Keratinocyte (primary cell): ENCODE data around the gene GLRX3. TPM values are rescaled to one million over a fixed set of nuclear protein-coding genes. Genes with fewer than 3 reads are reported as not detected.

Experiments
- DNase-seq: peaks from one replicate; pipeline ENCODE4 v3.0.0-alpha.2; 2011; ENCODE audit warnings: low read depth, missing footprints, low spot score
- FAIRE-seq: peaks from 2 replicates; lab custom pipeline; 2011; peaks lifted over from hg19 to GRCh38; lab: Jason Lieb, UNC
- H2AFZ ChIP-seq: 2 replicates; pipeline ENCODE4 v1.6.0; 2012; ENCODE audit warnings: low read length, control low read depth, inconsistent platforms; ENCODE audit not compliant: control insufficient read depth
- H3K27ac ChIP-seq: 2 replicates; pipeline ENCODE4 v1.5.1; 2011; ENCODE audit warnings: low read length; ENCODE audit not compliant: control insufficient read depth, insufficient read depth
- H3K27me3 ChIP-seq: 3 replicates; pipeline ENCODE4 v1.6.0; 2011; ENCODE audit warnings: low read length; ENCODE audit not compliant: control insufficient read depth, insufficient read depth; ENCODE audit errors: extremely low read depth
- H3K36me3 ChIP-seq, 2 experiments: 2 replicates in 1 of 2; 3 replicates in 1 of 2; pipeline ENCODE4 v1.5.1; 2011; ENCODE audit warnings: low read length in 2 of 2, mild to moderate bottlenecking in 1 of 2; ENCODE audit not compliant: control insufficient read depth in 2 of 2, insufficient read depth in 2 of 2; ENCODE audit errors: extremely low read depth in 1 of 2
- H3K4me1 ChIP-seq: 3 replicates; pipeline ENCODE4 v1.5.1; 2011; ENCODE audit warnings: low read length; ENCODE audit not compliant: control insufficient read depth, insufficient read depth; ENCODE audit errors: extremely low read depth
- H3K4me2 ChIP-seq: 3 replicates; pipeline ENCODE4 v1.6.0; 2011; ENCODE audit warnings: low read depth, low read length; ENCODE audit not compliant: control insufficient read depth, insufficient read depth; ENCODE audit errors: extremely low read depth
- H3K4me3 ChIP-seq, 3 experiments: fragments of 200-600 bp in 1 of 3; sonication (generic) in 1 of 3; 2 replicates in 2 of 3; 3 replicates in 1 of 3; pipeline ENCODE4 v1.5.1; 2011 to 2016; ENCODE audit warnings: low read length in 3 of 3, mild to moderate bottlenecking in 3 of 3, control low read depth in 2 of 3, inconsistent platforms in 1 of 3, low read depth in 1 of 3, mixed read lengths in 1 of 3, mixed run types in 1 of 3, moderate library complexity in 1 of 3; ENCODE audit not compliant: control insufficient read depth in 2 of 3, insufficient read depth in 2 of 3; ENCODE audit errors: extremely low read depth in 1 of 3
- H3K79me2 ChIP-seq: 2 replicates; pipeline ENCODE4 v1.6.0; 2012; ENCODE audit warnings: low read length; ENCODE audit not compliant: control insufficient read depth, insufficient read depth
- H3K9ac ChIP-seq: 3 replicates; pipeline ENCODE4 v1.6.0; 2011; ENCODE audit warnings: low read length; ENCODE audit not compliant: control insufficient read depth, insufficient read depth; ENCODE audit errors: extremely low read depth
- H3K9me1 ChIP-seq: 3 replicates; pipeline ENCODE4 v1.6.0; 2011; ENCODE audit warnings: low read length; ENCODE audit not compliant: control insufficient read depth, insufficient read depth; ENCODE audit errors: extremely low read depth
- H3K9me3 ChIP-seq: 2 replicates; pipeline ENCODE4 v1.5.1; 2012; ENCODE audit warnings: low read depth, low read length; ENCODE audit not compliant: control insufficient read depth
- H4K20me1 ChIP-seq: 3 replicates; pipeline ENCODE4 v1.6.0; 2011; ENCODE audit warnings: low read length; ENCODE audit not compliant: control insufficient read depth, insufficient read depth; ENCODE audit errors: extremely low read depth
- EZH2 ChIP-seq: IDR thresholded peaks from one replicate; pipeline ENCODE4 v1.6.1; 2012; ENCODE audit warnings: inconsistent platforms, mild to moderate bottlenecking, low read length, moderate library complexity
- dilution Hi-C: fragments of 300-500 bp; cut with MboI; formaldehyde crosslinking; loops from one replicate; pipeline ENCODE4 v1.7.0; 2020; ENCODE audit warnings: low sequenced_read_pairs; ENCODE audit not compliant: extremely low pct_ligation_motif_present
- polyA plus RNA-seq, 5 experiments: library from polyadenylated mRNA; depleted of rRNA in 3 of 5; stranded (reverse) in 3 of 5; stranded (forward) in 1 of 5; unstranded in 1 of 5; fragments of >200 nt; gene quantifications; 1 replicate in 1 of 5; 2 replicates in 3 of 5; 3 replicates in 1 of 5; pipeline versions ENCODE4 v1.2.1 to v1.2.3, GENCODE V29; 2011 to 2012; ENCODE audit warnings: missing spikeins in 2 of 5, low read depth in 1 of 5, low replicate concordance in 1 of 5
- TF ChIP-seq, protein P1 (sequence below), 3 experiments: IDR thresholded peaks in 1 of 3; conservative IDR thresholded peaks in 1 of 3; optimal IDR thresholded peaks in 1 of 3; 2 replicates in 2 of 3; 3 replicates in 1 of 3; pipeline versions ENCODE3 to v1.5.1; 2011; ENCODE audit warnings: low read length in 3 of 3, mild to moderate bottlenecking in 3 of 3, moderate library complexity in 2 of 3, control low read depth in 1 of 3, inconsistent platforms in 1 of 3; ENCODE audit not compliant: insufficient read depth in 2 of 3; ENCODE audit errors: extremely low read depth in 1 of 3

GLRX3 gene
- polyA plus RNA-seq, 1 donor (not counting 4 experiments of a cell fraction or from before 2014, with no cell fraction given) = 215 TPM

DNA sequence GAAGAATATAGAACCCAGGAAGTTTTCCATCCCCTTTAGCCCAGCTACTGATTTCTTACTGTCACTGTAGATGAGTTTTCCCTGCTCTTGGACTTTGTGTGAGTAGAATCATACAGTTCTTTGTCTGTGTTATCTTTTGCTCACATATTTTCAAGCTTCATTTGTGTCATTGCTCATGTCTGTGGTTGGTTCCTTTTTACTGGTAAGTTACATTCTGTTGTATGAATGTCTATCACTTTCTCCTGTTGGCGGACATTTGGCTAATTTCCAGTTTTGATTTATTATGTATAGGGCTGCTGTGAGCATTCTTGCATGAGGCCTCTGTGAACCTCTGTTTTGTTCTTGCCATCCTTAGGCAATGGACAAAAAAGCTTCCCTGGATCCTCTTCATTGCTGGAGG lies 5.3 kb downstream of the GLRX3 start:
- H3K36me3 ChIP-seq = peaks cover 5 to 17% of the 10 kb centered on the region in 2 experiments

DNA sequence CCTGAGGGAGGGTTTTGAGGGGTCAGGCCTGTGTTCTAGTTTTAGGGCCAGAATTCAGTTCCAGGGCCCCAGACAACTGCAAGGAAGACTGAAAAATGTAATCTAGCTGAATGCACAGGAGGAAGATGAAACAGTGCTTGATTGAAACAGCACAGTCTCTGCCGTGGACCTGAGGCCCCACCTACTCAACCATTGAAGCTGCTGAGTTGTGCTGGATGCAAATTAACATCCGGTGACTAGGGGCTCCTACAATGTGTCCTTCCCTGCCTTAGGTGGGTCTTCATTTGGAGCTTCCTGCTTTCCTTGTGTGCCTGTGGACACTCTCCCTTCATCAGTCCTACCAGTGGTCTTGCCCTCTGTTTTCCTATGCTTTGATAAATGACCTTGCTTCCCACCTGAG lies 5.7 kb downstream of the GLRX3 start:
- no peaks in the 10 kb centered on the region for H3K27me3 ChIP-seq
- TF ChIP-seq EZH2 = no peak
- TF ChIP-seq, protein P1, sequence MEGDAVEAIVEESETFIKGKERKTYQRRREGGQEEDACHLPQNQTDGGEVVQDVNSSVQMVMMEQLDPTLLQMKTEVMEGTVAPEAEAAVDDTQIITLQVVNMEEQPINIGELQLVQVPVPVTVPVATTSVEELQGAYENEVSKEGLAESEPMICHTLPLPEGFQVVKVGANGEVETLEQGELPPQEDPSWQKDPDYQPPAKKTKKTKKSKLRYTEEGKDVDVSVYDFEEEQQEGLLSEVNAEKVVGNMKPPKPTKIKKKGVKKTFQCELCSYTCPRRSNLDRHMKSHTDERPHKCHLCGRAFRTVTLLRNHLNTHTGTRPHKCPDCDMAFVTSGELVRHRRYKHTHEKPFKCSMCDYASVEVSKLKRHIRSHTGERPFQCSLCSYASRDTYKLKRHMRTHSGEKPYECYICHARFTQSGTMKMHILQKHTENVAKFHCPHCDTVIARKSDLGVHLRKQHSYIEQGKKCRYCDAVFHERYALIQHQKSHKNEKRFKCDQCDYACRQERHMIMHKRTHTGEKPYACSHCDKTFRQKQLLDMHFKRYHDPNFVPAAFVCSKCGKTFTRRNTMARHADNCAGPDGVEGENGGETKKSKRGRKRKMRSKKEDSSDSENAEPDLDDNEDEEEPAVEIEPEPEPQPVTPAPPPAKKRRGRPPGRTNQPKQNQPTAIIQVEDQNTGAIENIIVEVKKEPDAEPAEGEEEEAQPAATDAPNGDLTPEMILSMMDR (optimal IDR thresholded peaks at IDR 0.05 in 1 of 3, IDR thresholded peaks at IDR 0.05 in 1 of 3, conservative IDR thresholded peaks at IDR 0.05 in 1 of 3; ENCODE audit: extremely low read depth in 1 of 3, insufficient read depth in 2 of 3, low read length in 3 of 3) = no peak
- no peak overlapping the region for H3K4me2 ChIP-seq
- no peak overlapping the region for H2AFZ ChIP-seq
- no peak overlapping the region for H3K4me3 ChIP-seq
- H3K36me3 ChIP-seq = peaks cover 5 to 22% of the 10 kb centered on the region in 2 experiments
- dilution Hi-C loops = no loop called here
- no peaks in the 10 kb centered on the region for H3K9me3 ChIP-seq
- no peak overlapping the region for H3K9ac ChIP-seq
- DNase-seq (no peak), FAIRE-seq (no peak)
- no peak overlapping the region for H3K27ac ChIP-seq
- H3K4me1 ChIP-seq = peaks cover 33% of the 10 kb centered on the region
- peaks cover 96% of the 10 kb centered on the region for H3K79me2 ChIP-seq
- H3K9me1 ChIP-seq = peaks cover 8% of the 10 kb centered on the region
- H4K20me1 ChIP-seq = peaks cover 40% of the 10 kb centered on the region

More for the DNA sequence above, 5.3 kb downstream of the GLRX3 start:
- Histone ChIP-seq H4K20me1 (peaks cover 37% of the 10 kb centered on the region), H3K4me2 (no peak overlapping the region), H3K79me2 (peaks cover 96% of the 10 kb centered on the region), H3K27ac (no peak overlapping the region), H3K4me1 (peaks cover 33% of the 10 kb centered on the region), H3K4me3 (no peak overlapping the region), H3K9me3 (no peaks in the 10 kb centered on the region), H3K9me1 (peaks cover 8% of the 10 kb centered on the region), H3K9ac (no peak overlapping the region), H3K27me3 (no peaks in the 10 kb centered on the region), H2AFZ (no peak overlapping the region)
- no peak for FAIRE-seq
- DNase-seq = no peak
- dilution Hi-C loops = no loop called here
- TF ChIP-seq EZH2 = no peak
- TF ChIP-seq, protein P1 (optimal IDR thresholded peaks at IDR 0.05 in 1 of 3, IDR thresholded peaks at IDR 0.05 in 1 of 3, conservative IDR thresholded peaks at IDR 0.05 in 1 of 3; ENCODE audit: extremely low read depth in 1 of 3, insufficient read depth in 2 of 3, low read length in 3 of 3) = no peak
